Measurements from ENCODE around the gene UBR4. TPM values are rescaled to one million over a fixed set of nuclear protein-coding genes. Genes with fewer than 3 reads are reported as not detected.

UBR4 gene
- total RNA-seq, 1 donor from 2014 or later = 125 TPM

GRCh38 chr1:19072285-19072981, 137.6 kb downstream of the UBR4 start:
- H3K4me1 ChIP-seq = peaks cover 62% of the 10 kb centered on the region
- TF ChIP-seq CTCF (IDR thresholded peaks at IDR 0.05) = no peak
- DNase-seq (peak; percentile 26), ATAC-seq (no peak)
- peaks cover 48% of the 10 kb centered on the region for H3K36me3 ChIP-seq
- intact Hi-C loops (cut with DNase I) = no loop called here
- no peaks in the 10 kb centered on the region for H3K9me3 ChIP-seq
- no peak overlapping the region for H3K4me3 ChIP-seq
- H3K27ac ChIP-seq = no peak overlapping the region
- no peaks in the 10 kb centered on the region for H3K27me3 ChIP-seq (ENCODE audit: low read depth)

- H3K36me3 ChIP-seq = peaks cover 42% of the 10 kb centered on the region
- H3K9me3 ChIP-seq = no peaks in the 10 kb centered on the region
- H3K27ac ChIP-seq = no peak overlapping the region
- no peak for DNase-seq
- intact Hi-C loops (cut with DNase I) = no loop called here
- no peak overlapping the region for H3K4me3 ChIP-seq
- ATAC-seq = no peak
- no peaks in the 10 kb centered on the region for H3K27me3 ChIP-seq (ENCODE audit: low read depth)
- no peak for TF ChIP-seq CTCF (IDR thresholded peaks at IDR 0.05)
- H3K4me1 ChIP-seq = peaks cover 69% of the 10 kb centered on the region
Measured at GRCh38 chr1:19071674-19072281, 138.3 kb downstream of the UBR4 start.

GRCh38 chr1:19070891-19071621, 139.0 kb downstream of the UBR4 start:
- intact Hi-C loops (cut with DNase I) = no loop called here
- peaks cover 75% of the 10 kb centered on the region for H3K4me1 ChIP-seq
- no peak overlapping the region for H3K4me3 ChIP-seq
- ATAC-seq (no peak), DNase-seq (no peak)
- H3K36me3 ChIP-seq = peaks cover 35% of the 10 kb centered on the region
- H3K27me3 ChIP-seq (ENCODE audit: low read depth) = no peaks in the 10 kb centered on the region
- no peak overlapping the region for H3K27ac ChIP-seq
- no peak for TF ChIP-seq CTCF (IDR thresholded peaks at IDR 0.05)
- H3K9me3 ChIP-seq = no peaks in the 10 kb centered on the region

- TF ChIP-seq CTCF (IDR thresholded peaks at IDR 0.05) = no peak
- H3K27ac ChIP-seq = no peak overlapping the region
- no peaks in the 10 kb centered on the region for H3K27me3 ChIP-seq (ENCODE audit: low read depth)
- ATAC-seq = peak; percentile 43 to 70
- DNase-seq = peak; percentile 79
- H3K4me3 ChIP-seq = no peak overlapping the region
- H3K9me3 ChIP-seq = no peaks in the 10 kb centered on the region
- intact Hi-C loops (cut with DNase I) = no loop called here
- peaks cover 68% of the 10 kb centered on the region for H3K4me1 ChIP-seq
- peaks cover 26% of the 10 kb centered on the region for H3K36me3 ChIP-seq
Measured at GRCh38 chr1:19070197-19070651, 139.8 kb downstream of the UBR4 start.

- H3K27me3 ChIP-seq (ENCODE audit: low read depth) = no peaks in the 10 kb centered on the region
- H3K9me3 ChIP-seq = no peaks in the 10 kb centered on the region
- no peak for ATAC-seq
- H3K4me3 ChIP-seq = no peak overlapping the region
- DNase-seq = no peak
- peaks cover 54% of the 10 kb centered on the region for H3K4me1 ChIP-seq
- intact Hi-C loops (cut with DNase I) = no loop called here
- peaks cover 12% of the 10 kb centered on the region for H3K36me3 ChIP-seq
- TF ChIP-seq CTCF (IDR thresholded peaks at IDR 0.05) = no peak
- no peak overlapping the region for H3K27ac ChIP-seq
Measured at GRCh38 chr1:19068639-19069276, 141.3 kb downstream of the UBR4 start.
